Endothelial cell of umbilical vein (primary cell): Measurements from ENCODE around the gene ULBP3. TPM values are rescaled to one million over a fixed set of nuclear protein-coding genes. Genes with fewer than 3 reads are reported as not detected.

Experiments used
- BruUV-seq: library from RNA; stranded (reverse); fragments of 400-500 nt; replicated peaks from 2 replicates; lab custom pipeline; 2021; lab: Mats Ljungman, UMichigan
- CTCF ChIA-PET: fragments of 300-600, 350-600 bp; sonication (Branson Sonifier 250); formaldehyde crosslinking; loops from one replicate; lab custom pipeline; 2021; ENCODE audit warnings: antibody characterized with exemption, inconsistent platforms; lab: Charles Lee
- POLR2A ChIA-PET: fragments of 300-600, 350-600 bp; sonication (Branson Sonifier 250); formaldehyde crosslinking; loops from one replicate; lab custom pipeline; 2021; ENCODE audit warnings: antibody characterized with exemption, inconsistent platforms; lab: Charles Lee
- DNase-seq: peaks from one replicate; pipeline ENCODE4 v3.0.0-alpha.2; 2011; ENCODE audit warnings: low read depth, low spot score
- FAIRE-seq: peaks from 2 replicates; lab custom pipeline; 2011; peaks lifted over from hg19 to GRCh38; lab: Jason Lieb, UNC
- H2AFZ ChIP-seq: 2 replicates; pipeline ENCODE4 v1.6.0; 2012; ENCODE audit warnings: low read depth, low read length, control low read depth, inconsistent platforms
- H3K27ac ChIP-seq: 2 replicates; pipeline ENCODE4 v1.5.1; 2011; ENCODE audit warnings: low read depth, mild to moderate bottlenecking, control low read depth, low read length, moderate library complexity; ENCODE audit not compliant: insufficient read depth
- H3K27me3 ChIP-seq, 2 experiments: 2 replicates each; pipeline versions ENCODE4 v1.6.0 to v1.6.1; 2011; ENCODE audit warnings: low read length in 2 of 2, mixed read lengths in 1 of 2; ENCODE audit not compliant: control insufficient read depth in 2 of 2, insufficient read depth in 2 of 2
- H3K36me3 ChIP-seq, 2 experiments: 2 replicates in 1 of 2; 3 replicates in 1 of 2; pipeline ENCODE4 v1.5.1; 2011; ENCODE audit warnings: low read length in 2 of 2, mild to moderate bottlenecking in 1 of 2, moderate library complexity in 1 of 2; ENCODE audit not compliant: control insufficient read depth in 2 of 2, insufficient read depth in 2 of 2; ENCODE audit errors: extremely low read depth in 1 of 2
- H3K4me1 ChIP-seq: 3 replicates; pipeline ENCODE4 v1.5.1; 2011; ENCODE audit warnings: mild to moderate bottlenecking, low read length; ENCODE audit not compliant: control insufficient read depth, insufficient read depth; ENCODE audit errors: extremely low read depth
- H3K4me2 ChIP-seq: 2 replicates; pipeline ENCODE4 v1.6.1; 2011; ENCODE audit warnings: low read length, control low read depth, mixed read lengths; ENCODE audit not compliant: insufficient read depth
- H3K4me3 ChIP-seq, 3 experiments: fragments of 200-600 bp in 1 of 3; sonication (generic), shearing (Covaris generic) in 1 of 3; replicated peaks in 1 of 3; 2 replicates each; pipeline ENCODE4 v1.5.1; 2011 to 2016; ENCODE audit warnings: control low read depth in 3 of 3, low read length in 3 of 3, mild to moderate bottlenecking in 2 of 3, inconsistent platforms in 1 of 3, low read depth in 1 of 3, moderate library complexity in 1 of 3; ENCODE audit not compliant: insufficient read depth in 1 of 3
- H3K79me2 ChIP-seq: 2 replicates; pipeline ENCODE4 v1.6.0; 2012; ENCODE audit warnings: low read length, inconsistent platforms; ENCODE audit not compliant: control insufficient read depth, insufficient read depth
- H3K9ac ChIP-seq: replicated peaks from 2 replicates; pipeline ENCODE3; 2011; ENCODE audit warnings: low read length, control low read depth; ENCODE audit not compliant: insufficient read depth; ENCODE audit errors: extremely low read depth
- H3K9me1 ChIP-seq: replicated peaks from 3 replicates; pipeline ENCODE4 v1.6.0; 2011; ENCODE audit warnings: mild to moderate bottlenecking, low read length; ENCODE audit not compliant: control insufficient read depth, insufficient read depth; ENCODE audit errors: extremely low read depth
- H3K9me3 ChIP-seq: replicated peaks from 2 replicates; pipeline ENCODE4 v1.5.1; 2012; ENCODE audit warnings: low read length, inconsistent platforms; ENCODE audit not compliant: control insufficient read depth, insufficient read depth
- H4K20me1 ChIP-seq: replicated peaks from 2 replicates; pipeline ENCODE3; 2011; ENCODE audit warnings: mild to moderate bottlenecking, low read length; ENCODE audit not compliant: control insufficient read depth, insufficient read depth; ENCODE audit errors: extremely low read depth
- CTCF ChIP-seq, 2 donors: IDR thresholded peaks; 1 replicate in 1 of 2; 2 replicates in 1 of 2; pipeline ENCODE4 v1.5.1; 2011; ENCODE audit warnings: low read length in 2 of 2, mild to moderate bottlenecking in 2 of 2, moderate library complexity in 2 of 2, control low read depth in 1 of 2, inconsistent platforms in 1 of 2, low read depth in 1 of 2; ENCODE audit not compliant: insufficient read depth in 1 of 2; ENCODE audit errors: extremely low read depth in 1 of 2
- EZH2 ChIP-seq: IDR thresholded peaks from 2 replicates; pipeline ENCODE4 v1.6.1; 2012; ENCODE audit warnings: borderline replicate concordance, low read depth, mild to moderate bottlenecking, moderate library complexity, low read length, inconsistent platforms; ENCODE audit not compliant: severe bottlenecking
- FOS ChIP-seq: IDR thresholded peaks from 2 replicates; pipeline ENCODE4 v1.6.1; 2011; ENCODE audit warnings: mild to moderate bottlenecking, low read length, moderate library complexity, borderline replicate concordance; ENCODE audit not compliant: insufficient read depth
- GATA2 ChIP-seq: IDR thresholded peaks from 2 replicates; pipeline ENCODE4 v1.7.0; 2011; ENCODE audit warnings: low read depth, mild to moderate bottlenecking, moderate library complexity, mixed read lengths, low read length; ENCODE audit not compliant: insufficient read length, insufficient read depth
- JUN ChIP-seq: IDR thresholded peaks from 2 replicates; pipeline ENCODE4 v1.6.1; 2011; ENCODE audit warnings: borderline replicate concordance, low read depth; ENCODE audit not compliant: insufficient read length, insufficient read depth
- MAX ChIP-seq: IDR thresholded peaks from 2 replicates; pipeline ENCODE4 v1.6.1; 2011; ENCODE audit not compliant: insufficient read depth, insufficient read length
- MYC ChIP-seq: IDR thresholded peaks from one replicate; pipeline ENCODE4 v1.6.1; 2011; ENCODE audit warnings: mild to moderate bottlenecking, low read depth, low read length
- POLR2A ChIP-seq: IDR thresholded peaks from 2 replicates; pipeline ENCODE4 v1.6.1; 2012; ENCODE audit warnings: low read depth, mild to moderate bottlenecking, control low read depth, low read length
- POLR2AphosphoS5 ChIP-seq: IDR thresholded peaks from 2 replicates; pipeline ENCODE4 v1.6.1; 2012; ENCODE audit warnings: low read depth, mild to moderate bottlenecking, control low read depth, low read length, moderate library complexity; ENCODE audit not compliant: insufficient read depth
- dilution Hi-C: fragments of 300-500 bp; cut with MboI; formaldehyde crosslinking; loops from one replicate; pipeline ENCODE4 v1.15.0; 2019; ENCODE audit warnings: low sequenced_read_pairs; ENCODE audit not compliant: extremely low pct_ligation_motif_present
- intact Hi-C: fragments of 100-400 bp; cut with micrococcal nuclease; formaldehyde crosslinking; loops from one replicate; pipeline ENCODE4 v1.10.0; 2022
- polyA plus RNA-seq, 4 experiments: library from polyadenylated mRNA; depleted of rRNA in 3 of 4; stranded (reverse) in 3 of 4; unstranded in 1 of 4; fragments of >200 nt; gene quantifications; 2 replicates each; pipeline versions ENCODE4 v1.2.1 to v1.2.3, GENCODE V29; 2011 to 2012; ENCODE audit warnings: missing spikeins in 1 of 4
- total RNA-seq: library from RNA; stranded (reverse); gene quantifications from 2 replicates; pipeline ENCODE4 v1.2.3, GENCODE V29; 2021

ULBP3 gene
- total and polyA plus RNA-seq, 2 donors (not counting 3 experiments of a cell fraction or from before 2014, with no cell fraction given) = 7.1 to 12.8 TPM

- FAIRE-seq = no peak
- H3K27ac ChIP-seq = no peak overlapping the region
- no peak for TF ChIP-seq MAX
- no peak for TF ChIP-seq JUN
- TF ChIP-seq POLR2AphosphoS5 = no peak
- no peak for TF ChIP-seq EZH2
- TF ChIP-seq POLR2A = no peak
- no peak for TF ChIP-seq FOS
- no peak for TF ChIP-seq MYC
- no peak for TF ChIP-seq CTCF (IDR thresholded peaks at IDR 0.05; ENCODE audit: extremely low read depth in 1 of 2, insufficient read depth in 1 of 2, low read depth in 1 of 2, low read length in 2 of 2)
- TF ChIP-seq GATA2 = no peak
- ChIA-PET CTCF (no interaction called here), POLR2A (no interaction called here)
- H3K9me3 ChIP-seq = no peaks in the 10 kb centered on the region
- no peak for DNase-seq
- H3K27me3 ChIP-seq = peaks cover 34 to 35% of the 10 kb centered on the region in 2 experiments
- no peaks in the 10 kb centered on the region for H3K79me2 ChIP-seq
- no peaks in the 10 kb centered on the region for H4K20me1 ChIP-seq
- no peaks in the 10 kb centered on the region for H3K36me3 ChIP-seq
- no peak overlapping the region for H2AFZ ChIP-seq
- no TSS peak for BruUV-seq
- H3K4me2 ChIP-seq = no peak overlapping the region
- H3K9ac ChIP-seq = no peak overlapping the region
- intact Hi-C loops (no loop called here), dilution Hi-C loops (no loop called here)
- peaks cover 9% of the 10 kb centered on the region for H3K4me1 ChIP-seq
- H3K9me1 ChIP-seq = no peaks in the 10 kb centered on the region
- H3K4me3 ChIP-seq = no peak overlapping the region
Measured at GRCh38 chr6:150027806-150028565, 40.9 kb downstream of the ULBP3 start.
